CD4-positive, alpha-beta T cell (primary cell): ENCODE results near the gene PCDHGB1. TPM values are rescaled to one million over a fixed set of nuclear protein-coding genes. Genes with fewer than 3 reads are reported as not detected.

ENCODE experiments used
- ATAC-seq: fragments of 200-7000 bp; cut with Tn5 transposase; one replicate; pipeline ENCODE4 v1.10.0; 2022; ENCODE audit warnings: mild to moderate bottlenecking; ENCODE audit not compliant: poor library complexity
- CTCF ChIA-PET: fragments of 350-600 bp; sonication (Branson Sonifier 250); formaldehyde crosslinking; loops from one replicate; lab custom pipeline; 2021; ENCODE audit warnings: antibody characterized with exemption, inconsistent platforms; lab: Charles Lee
- POLR2A ChIA-PET: fragments of 350-600 bp; sonication (Branson Sonifier 250); formaldehyde crosslinking; loops from one replicate; lab custom pipeline; 2021; ENCODE audit warnings: antibody characterized with exemption, inconsistent platforms; lab: Charles Lee
- DNase-seq, 14 experiments: peaks; one replicate each; pipeline ENCODE4 v3.0.0-alpha.2; 2013 to 2020; ENCODE audit warnings: mixed read lengths in 2 of 14
- H3K27ac ChIP-seq, 2 donors: one replicate each; pipeline versions ENCODE4 v1.5.1 to v1.7.0; 2013; ENCODE audit warnings: low read length in 2 of 2, low read depth in 1 of 2, mild to moderate bottlenecking in 1 of 2
- H3K27me3 ChIP-seq, 2 experiments: 1 replicate in 1 of 2; 2 replicates in 1 of 2; pipeline versions ENCODE4 v1.6.1 to v1.7.0; 2013; ENCODE audit warnings: low read length in 2 of 2, control low read depth in 1 of 2, mild to moderate bottlenecking in 1 of 2, moderate library complexity in 1 of 2; ENCODE audit not compliant: insufficient read depth in 2 of 2, control insufficient read depth in 1 of 2
- H3K36me3 ChIP-seq: one replicate; pipeline ENCODE4 v1.6.1; 2013; ENCODE audit warnings: low read length, control low read depth; ENCODE audit not compliant: insufficient read depth
- H3K4me1 ChIP-seq: one replicate; pipeline ENCODE4 v1.6.1; 2013; ENCODE audit warnings: low read length, control low read depth; ENCODE audit not compliant: insufficient read depth
- H3K4me3 ChIP-seq: one replicate; pipeline ENCODE4 v1.5.1; 2013; ENCODE audit warnings: mild to moderate bottlenecking, low read length, moderate library complexity
- H3K9me3 ChIP-seq, 2 experiments: 1 replicate in 1 of 2; 2 replicates in 1 of 2; pipeline versions ENCODE4 v1.6.1 to v1.7.0; 2013; ENCODE audit warnings: low read length in 2 of 2, mild to moderate bottlenecking in 2 of 2, control low read depth in 1 of 2, moderate library complexity in 1 of 2; ENCODE audit not compliant: control insufficient read depth in 1 of 2, insufficient read depth in 1 of 2
- H3K27ac Mint-ChIP-seq: one replicate; pipeline ENCODE4 v1.8.0; 2020; ENCODE audit warnings: mixed read lengths
- H3K27me3 Mint-ChIP-seq: one replicate; pipeline ENCODE4 v1.8.0; 2021; ENCODE audit warnings: mixed read lengths
- H3K36me3 Mint-ChIP-seq: one replicate; pipeline ENCODE4 v1.8.0; 2021; ENCODE audit warnings: low read depth, mixed read lengths
- H3K4me1 Mint-ChIP-seq: one replicate; pipeline ENCODE4 v1.8.0; 2021; ENCODE audit warnings: low read depth, mixed read lengths
- H3K4me3 Mint-ChIP-seq: one replicate; pipeline ENCODE4 v1.8.0; 2020; ENCODE audit warnings: mild to moderate bottlenecking, mixed read lengths
- H3K9me3 Mint-ChIP-seq: one replicate; pipeline ENCODE4 v1.8.0; 2020; ENCODE audit warnings: mixed read lengths
- intact Hi-C, 2 experiments: fragments of 100-400 bp; cut with DNase I in 1 of 2; cut with micrococcal nuclease in 1 of 2; formaldehyde crosslinking; loops; one replicate each; pipeline versions ENCODE4 v1.15.1 to v1.9.0; 2023 to 2025; cut with DNase I, micrococcal nuclease
- total RNA-seq, 174 experiments: library from RNA in 2 of 174; stranded (reverse) in 2 of 174; gene quantifications; one replicate each; pipeline ENCODE4 v1.2.3 and lab custom pipeline; 2021 to 2026
- TF ChIP-seq, protein P1 (sequence below): fragments of 200-600 bp; IDR thresholded peaks from one replicate; pipeline ENCODE4 v1.8.0; 2022; ENCODE audit warnings: antibody characterized with exemption, mild to moderate bottlenecking

The PCDHGB1 gene
- total RNA-seq, 2 experiments from 2014 or later, result 0.05 TPM; not detected in 1

DNA sequence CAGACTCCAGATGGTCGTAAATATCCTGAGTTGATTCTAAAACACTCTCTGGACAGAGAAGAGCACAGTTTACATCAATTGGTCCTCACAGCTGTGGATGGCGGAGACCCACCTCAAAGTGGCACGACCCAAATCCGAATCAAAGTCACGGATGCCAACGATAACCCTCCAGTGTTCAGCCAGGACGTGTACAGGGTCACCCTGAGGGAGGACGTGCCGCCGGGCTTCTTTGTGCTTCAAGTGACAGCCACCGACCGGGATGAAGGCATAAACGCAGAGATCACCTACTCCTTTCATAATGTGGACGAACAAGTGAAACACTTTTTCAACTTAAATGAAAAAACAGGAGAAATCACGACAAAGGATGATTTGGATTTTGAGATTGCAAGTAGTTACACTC is 10.8 kb downstream of the PCDHGB1 start:
- intact Hi-C loops, result loop anchor here (10.0 kb wide), 2 partner anchors 54 to 136 kb away; partner anchors contain the start of genes PCDHB14 (in 1 of the 2), PCDHGA10 (in 1 of the 2) and PCDHGB7 (in 1 of the 2)
- Mint-ChIP-seq H3K27ac (no peak overlapping the region), H3K4me1 (peaks cover 6% of the 10 kb centered on the region), H3K4me3 (no peak overlapping the region), H3K9me3 (peaks cover 32% of the 10 kb centered on the region), H3K36me3 (peaks cover 47% of the 10 kb centered on the region), H3K27me3 (peaks cover 91% of the 10 kb centered on the region)
- ChIA-PET POLR2A (no interaction called here), CTCF (interaction anchor here (0.9 kb wide), 1 partner anchor 10 kb away, joined by 3 read pairs; the partner anchor contains the start of gene PCDHGB3)
- Histone ChIP-seq H3K27me3 (peaks cover 55 to 88% of the 10 kb centered on the region in 2 experiments), H3K27ac (no peak overlapping the region), H3K4me1 (peaks cover 3% of the 10 kb centered on the region), H3K4me3 (no peak overlapping the region), H3K36me3 (no peaks in the 10 kb centered on the region), H3K9me3 (peaks cover 44 to 52% of the 10 kb centered on the region in 2 experiments)
- TF ChIP-seq, protein P1, sequence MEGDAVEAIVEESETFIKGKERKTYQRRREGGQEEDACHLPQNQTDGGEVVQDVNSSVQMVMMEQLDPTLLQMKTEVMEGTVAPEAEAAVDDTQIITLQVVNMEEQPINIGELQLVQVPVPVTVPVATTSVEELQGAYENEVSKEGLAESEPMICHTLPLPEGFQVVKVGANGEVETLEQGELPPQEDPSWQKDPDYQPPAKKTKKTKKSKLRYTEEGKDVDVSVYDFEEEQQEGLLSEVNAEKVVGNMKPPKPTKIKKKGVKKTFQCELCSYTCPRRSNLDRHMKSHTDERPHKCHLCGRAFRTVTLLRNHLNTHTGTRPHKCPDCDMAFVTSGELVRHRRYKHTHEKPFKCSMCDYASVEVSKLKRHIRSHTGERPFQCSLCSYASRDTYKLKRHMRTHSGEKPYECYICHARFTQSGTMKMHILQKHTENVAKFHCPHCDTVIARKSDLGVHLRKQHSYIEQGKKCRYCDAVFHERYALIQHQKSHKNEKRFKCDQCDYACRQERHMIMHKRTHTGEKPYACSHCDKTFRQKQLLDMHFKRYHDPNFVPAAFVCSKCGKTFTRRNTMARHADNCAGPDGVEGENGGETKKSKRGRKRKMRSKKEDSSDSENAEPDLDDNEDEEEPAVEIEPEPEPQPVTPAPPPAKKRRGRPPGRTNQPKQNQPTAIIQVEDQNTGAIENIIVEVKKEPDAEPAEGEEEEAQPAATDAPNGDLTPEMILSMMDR, result no peak
- ATAC-seq, result no peak
- DNase-seq, result no peak

DNA sequence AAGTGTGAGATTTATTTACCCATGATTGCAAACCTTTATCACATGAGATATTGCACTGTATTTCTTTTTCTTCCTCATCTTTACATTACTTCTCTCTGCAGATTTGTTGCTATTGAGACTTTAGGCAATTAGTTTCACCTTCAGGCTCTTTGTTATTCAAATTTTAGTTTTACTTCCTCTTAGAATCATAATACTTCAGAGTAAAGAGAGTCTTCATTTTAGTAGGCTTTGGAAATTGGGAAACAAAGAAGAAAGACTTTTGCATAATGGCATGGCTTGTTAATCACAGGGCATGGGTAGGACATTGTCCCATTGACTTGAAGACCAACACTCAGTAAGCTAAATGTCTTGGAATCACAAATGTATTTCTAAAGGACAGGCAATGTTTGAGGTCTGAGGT is 12.8 kb downstream of the PCDHGB1 start:
- Histone ChIP-seq H3K27me3 (peaks cover 55 to 87% of the 10 kb centered on the region in 2 experiments), H3K4me1 (peaks cover 3% of the 10 kb centered on the region), H3K36me3 (no peaks in the 10 kb centered on the region), H3K9me3 (peaks cover 52 to 56% of the 10 kb centered on the region in 2 experiments), H3K27ac (no peak overlapping the region), H3K4me3 (no peak overlapping the region)
- ChIA-PET POLR2A (no interaction called here), CTCF (no interaction called here)
- no peak for DNase-seq
- Mint-ChIP-seq H3K27ac (no peak overlapping the region), H3K4me3 (no peak overlapping the region), H3K4me1 (peaks cover 6% of the 10 kb centered on the region), H3K36me3 (peaks cover 39% of the 10 kb centered on the region), H3K9me3 (peaks cover 29% of the 10 kb centered on the region), H3K27me3 (peaks cover 89% of the 10 kb centered on the region)
- no peak for ATAC-seq
- TF ChIP-seq, protein P1, result no peak
- intact Hi-C loops, result loop anchor here (10.0 kb wide), 2 partner anchors 52 to 138 kb away; partner anchors contain the start of genes PCDHB14 (in 1 of the 2), PCDHGA10 (in 1 of the 2) and PCDHGB7 (in 1 of the 2)

DNA sequence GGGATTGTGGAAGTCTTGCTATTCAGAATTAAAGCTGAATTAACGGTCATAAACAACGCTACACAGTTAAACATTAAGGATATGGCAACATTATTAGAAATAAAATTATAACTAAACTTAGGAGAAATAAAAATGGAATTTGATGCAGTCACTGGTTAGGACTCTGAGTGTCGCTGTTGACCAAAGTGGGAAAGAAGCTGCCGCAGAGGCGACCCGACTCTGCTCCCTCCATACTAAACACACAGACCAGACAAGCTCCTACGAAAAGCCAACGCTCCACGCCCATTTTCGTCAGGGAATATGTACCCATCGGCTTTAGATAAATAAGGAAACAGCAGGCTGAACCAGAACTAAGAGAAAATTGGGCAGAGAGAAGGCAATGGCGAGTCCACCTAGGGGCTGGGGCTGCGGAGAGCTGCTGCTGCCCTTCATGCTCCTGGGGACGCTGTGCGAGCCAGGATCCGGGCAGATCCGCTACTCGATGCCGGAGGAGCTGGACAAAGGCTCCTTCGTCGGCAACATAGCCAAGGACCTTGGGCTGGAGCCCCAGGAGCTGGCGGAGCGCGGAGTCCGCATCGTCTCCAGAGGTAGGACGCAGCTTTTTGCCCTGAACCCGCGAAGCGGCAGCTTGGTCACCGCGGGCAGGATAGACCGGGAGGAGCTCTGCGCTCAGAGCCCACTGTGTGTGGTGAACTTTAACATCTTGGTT is 14.2 kb downstream of the PCDHGB1 start, which contains the start of gene PCDHGA5:
PCDHGA5 (plus strand) TSS at position 211 of the 709 bp plus-strand sequence; CDS start at position 380, 169 bp downstream.
- Mint-ChIP-seq H3K27ac (no peak within 1 kb of the TSS), H3K27me3 (peaks cover 89% of the 10 kb centered on the region), H3K9me3 (peaks cover 28% of the 10 kb centered on the region), H3K36me3 (peaks cover 39% of the 10 kb centered on the region), H3K4me3 (no peak within 1 kb of the TSS), H3K4me1 (peaks cover 6% of the 10 kb centered on the region)
- no peak within 1 kb of the TSS for H3K4me3 ChIP-seq
- ChIA-PET CTCF (interaction anchor here (0.9 to 1.4 kb wide), 2 partner anchors 33 to 57 kb away, joined by 4 to 6 read pairs; partner anchors contain the start of genes PCDHGA11 and PCDHGB5), POLR2A (interaction anchor here (0.9 kb wide), 1 partner anchor 49 kb away, joined by 3 read pairs; the partner anchor contains the start of gene PCDHGA10)
- TF ChIP-seq, protein P1, result no peak
- DNase-seq (no peak), ATAC-seq (no peak)
- peaks cover 52 to 56% of the 10 kb centered on the region in 2 experiments for H3K9me3 ChIP-seq
- peaks cover 60 to 84% of the 10 kb centered on the region in 2 experiments for H3K27me3 ChIP-seq
- H3K36me3 ChIP-seq, result no peaks in the 10 kb centered on the region
- intact Hi-C loops, result loop anchor here (10.0 kb wide), 2 partner anchors 51 to 139 kb away; partner anchors contain the start of genes PCDHB14 (in 1 of the 2), PCDHGA10 (in 1 of the 2) and PCDHGB7 (in 1 of the 2)
- no peak within 1 kb of the TSS for H3K27ac ChIP-seq
- H3K4me1 ChIP-seq, result peaks cover 3% of the 10 kb centered on the region
